ENCODE data around the gene DTX3.

- no peak for TF ChIP-seq CTCF (IDR thresholded peaks at IDR 0.05)
- no peak for TF ChIP-seq EP300 (IDR thresholded peaks at IDR 0.05)
- no peak for TF ChIP-seq POLR2A (IDR thresholded peaks at IDR 0.05)
- no peak for TF ChIP-seq POLR2AphosphoS5 (IDR thresholded peaks at IDR 0.05)
Observed at GRCh38 chr12:57582440-57582839, 22.2 kb upstream of the DTX3 start.
